NCI-H1105 treated with DMSO at 0.1 percent for 48 hours (cell line): Measurements from ENCODE around the gene C14orf132.

Experiments
- DNase-seq: peaks from one replicate; lab custom pipeline; 2025; lab: John Stamatoyannopoulos, UW

Gene C14orf132

GRCh38 chr14:96098999-96099335 lies 59.8 kb downstream of the C14orf132 start:
- DNase-seq = no peak

DNA sequence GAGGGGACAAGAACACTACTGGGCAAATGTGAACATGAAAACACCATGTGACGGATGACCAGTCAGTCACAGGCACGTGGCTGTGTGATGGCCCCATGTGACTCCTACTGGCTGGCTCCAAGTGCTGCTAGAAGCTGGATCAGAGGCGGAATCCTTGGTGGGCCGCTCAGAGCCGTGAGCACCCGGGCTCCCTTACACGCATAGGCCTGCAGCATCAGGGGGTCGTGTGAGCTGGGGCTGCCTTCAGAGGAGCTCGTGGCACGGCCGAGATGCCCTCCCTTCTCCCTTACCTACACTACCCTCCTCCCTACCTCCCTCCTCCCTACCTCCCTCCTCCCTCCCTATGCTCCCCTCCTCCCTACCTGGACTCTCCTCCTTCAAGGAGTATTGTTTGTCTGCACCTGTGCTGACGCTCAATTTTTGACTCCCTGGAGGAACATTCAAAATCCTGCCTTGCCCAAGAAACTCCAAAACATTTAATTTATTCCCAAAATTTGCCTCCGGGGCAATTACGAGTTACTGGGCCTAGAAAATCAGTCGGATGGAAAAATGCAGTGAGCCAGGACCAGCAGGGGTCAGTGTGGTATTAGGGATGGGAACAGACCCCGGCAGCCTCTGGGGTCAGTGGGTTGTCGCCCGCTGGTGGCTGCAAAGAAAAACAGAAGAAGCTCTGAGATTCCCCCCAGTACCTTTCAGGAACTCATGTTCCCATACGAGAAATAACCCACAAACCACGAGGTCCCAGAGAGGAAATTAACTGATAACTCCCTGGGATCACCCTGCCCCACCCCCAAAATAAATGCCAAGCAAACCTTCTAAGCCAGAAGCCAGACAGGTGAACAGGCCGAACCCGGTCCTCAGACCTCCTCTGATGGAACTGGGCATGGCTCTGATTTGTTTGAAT lies 61.3 kb downstream of the C14orf132 start:
- DNase-seq = peak; percentile 68

- no peak for DNase-seq
These were observed 63.1 kb downstream of the C14orf132 start for GRCh38 chr14:96102081-96102856.

DNA sequence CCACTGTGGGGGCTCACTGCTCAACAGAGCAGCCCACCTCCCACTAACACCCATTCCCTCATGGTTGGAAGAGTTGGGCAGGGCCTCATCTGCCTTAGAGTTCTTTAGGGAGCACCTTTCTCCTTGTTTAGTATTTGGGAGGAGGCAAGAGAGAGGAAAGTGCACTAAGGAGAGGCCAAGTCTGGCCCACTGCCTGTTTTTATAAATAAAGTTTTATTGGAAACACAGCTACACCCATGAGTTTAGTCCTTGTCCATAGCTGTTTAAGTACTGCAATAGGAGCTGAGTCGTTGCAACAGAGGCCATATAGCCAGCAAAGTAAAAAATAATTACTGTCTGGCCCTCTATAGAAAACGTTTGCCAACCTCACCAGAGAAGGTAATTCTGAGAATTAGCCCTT lies 63.9 kb downstream of the C14orf132 start:
- DNase-seq = no peak

DNA sequence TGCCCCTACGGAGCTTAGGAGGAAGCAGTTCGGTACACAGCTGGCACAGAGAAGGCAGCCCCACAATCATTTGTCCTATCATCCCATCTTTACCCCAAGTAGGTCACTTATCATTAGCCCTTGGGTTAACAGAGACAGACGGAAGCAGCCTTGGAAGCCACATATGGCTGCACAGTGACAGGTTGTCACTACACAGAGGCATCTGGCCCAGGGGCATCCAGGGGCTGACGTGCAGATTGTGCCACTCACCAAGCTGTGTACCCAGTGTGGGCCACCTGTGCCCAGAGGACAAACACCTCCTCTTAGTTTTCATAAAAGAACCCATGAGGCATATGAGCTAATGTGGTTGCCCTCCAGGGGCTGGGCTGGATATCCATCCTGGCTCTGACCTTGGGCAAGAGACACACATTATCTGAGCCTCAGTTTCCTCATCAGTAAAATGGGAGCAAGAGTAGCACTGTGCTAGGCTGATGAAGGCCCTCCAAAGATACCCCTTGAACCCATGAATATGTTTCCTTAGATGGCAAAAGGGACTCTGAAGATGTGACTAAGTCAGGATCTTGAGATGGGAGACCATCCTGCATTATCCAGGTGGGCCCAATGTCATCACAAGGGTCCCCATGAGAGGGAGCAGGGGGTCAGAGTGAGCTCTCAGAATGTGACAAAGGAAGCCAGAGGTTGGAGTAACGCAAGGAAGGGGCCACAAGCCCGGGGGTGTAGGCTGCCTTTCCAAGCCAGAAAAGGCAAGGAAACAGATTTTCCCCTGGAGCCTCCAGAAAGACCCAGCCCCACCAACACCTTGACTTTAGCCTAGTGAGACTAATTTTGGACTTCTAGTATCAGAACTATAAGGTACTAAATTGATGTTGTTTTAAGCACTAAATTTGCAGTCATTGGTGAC lies 64.6 kb downstream of the C14orf132 start:
- DNase-seq = no peak

GRCh38 chr14:96104469-96105057 lies 65.4 kb downstream of the C14orf132 start:
- DNase-seq = no peak

GRCh38 chr14:96105089-96105925 lies 66.1 kb downstream of the C14orf132 start:
- DNase-seq = no peak

DNA sequence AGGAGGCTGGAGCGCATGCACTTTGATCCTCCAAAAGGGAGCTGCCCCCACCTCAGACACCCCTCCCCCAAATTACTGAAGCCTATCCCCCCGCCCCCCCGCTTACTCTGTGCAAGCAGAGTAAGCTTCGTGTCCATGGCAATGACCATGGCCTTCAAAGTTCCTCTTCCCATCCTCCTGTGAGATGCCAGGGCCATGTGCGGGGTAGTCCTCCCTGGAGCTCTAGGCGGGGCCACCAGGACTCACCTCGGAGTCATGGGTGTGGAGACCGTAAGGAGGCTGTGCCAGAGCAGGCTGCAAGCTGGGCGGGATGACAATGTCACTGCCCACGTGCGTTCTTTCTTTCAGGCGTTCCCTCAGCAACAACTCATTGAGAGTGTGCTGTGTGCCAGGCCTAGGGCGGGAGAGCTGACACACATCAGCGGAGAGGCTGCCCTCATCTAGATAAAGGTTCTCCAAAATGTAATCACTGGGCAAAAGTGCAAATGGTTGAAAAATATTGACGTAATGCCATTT lies 66.8 kb downstream of the C14orf132 start:
- no peak for DNase-seq

DNA sequence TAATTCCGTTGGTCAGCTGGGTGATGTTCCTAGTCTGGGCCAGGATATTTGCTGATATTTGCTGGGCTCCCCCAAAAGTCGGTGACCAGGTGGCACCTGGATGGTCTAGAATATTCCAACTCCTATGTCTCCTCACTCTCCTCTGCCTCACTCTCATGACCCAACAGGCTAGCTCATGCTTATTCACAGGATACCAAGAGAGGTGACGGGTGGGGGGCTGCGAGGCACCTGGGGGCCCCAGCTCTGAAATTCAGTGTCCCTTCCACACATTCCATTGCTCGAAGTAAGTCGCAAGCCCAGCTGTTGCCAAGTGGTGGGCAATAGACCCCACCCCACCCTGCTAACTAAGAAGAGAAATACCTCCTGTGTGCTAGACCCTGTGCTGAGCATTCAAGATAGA lies 67.7 kb downstream of the C14orf132 start:
- DNase-seq = no peak

DNA sequence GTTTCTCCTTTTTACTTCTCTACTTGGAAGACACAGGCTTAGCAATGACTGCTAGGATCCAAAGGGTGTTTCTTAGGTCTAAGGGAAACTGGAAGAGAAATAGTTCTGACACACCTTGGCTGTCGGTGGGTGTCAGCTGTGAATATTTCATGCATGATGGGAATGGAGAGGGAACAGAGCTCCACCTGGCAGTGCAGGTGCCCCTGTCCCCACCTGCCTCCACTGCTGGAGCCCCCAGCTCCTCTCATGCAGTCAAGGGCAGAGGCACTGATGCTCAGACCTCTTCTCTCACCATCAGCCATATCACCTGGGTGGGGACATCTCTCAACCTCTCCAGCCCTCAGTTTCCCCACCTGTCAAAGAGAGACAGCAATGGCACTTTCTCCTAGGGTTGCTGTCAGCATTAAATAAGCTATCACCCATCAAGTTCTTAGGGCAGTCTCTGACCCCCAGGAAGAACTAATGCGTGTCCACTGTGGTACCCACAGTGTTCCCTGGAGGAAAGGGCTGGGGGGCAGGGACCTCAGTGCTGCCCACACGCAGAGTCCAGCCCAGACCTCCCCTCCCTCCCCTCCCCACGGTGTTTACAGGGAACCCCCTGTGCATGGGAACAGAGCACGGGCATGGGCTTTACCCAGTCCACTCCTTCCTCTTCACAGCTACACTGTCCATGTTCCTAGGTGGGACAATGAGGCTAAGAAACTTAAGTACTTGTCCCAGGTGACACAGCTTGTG lies 69.1 kb downstream of the C14orf132 start:
- no peak for DNase-seq

- DNase-seq = no peak
These were observed 69.7 kb downstream of the C14orf132 start for GRCh38 chr14:96108911-96109310.

GRCh38 chr14:96109596-96110355 lies 70.6 kb downstream of the C14orf132 start:
- no peak for DNase-seq

GRCh38 chr14:96112032-96112431 lies 72.9 kb downstream of the C14orf132 start:
- no peak for DNase-seq

DNA sequence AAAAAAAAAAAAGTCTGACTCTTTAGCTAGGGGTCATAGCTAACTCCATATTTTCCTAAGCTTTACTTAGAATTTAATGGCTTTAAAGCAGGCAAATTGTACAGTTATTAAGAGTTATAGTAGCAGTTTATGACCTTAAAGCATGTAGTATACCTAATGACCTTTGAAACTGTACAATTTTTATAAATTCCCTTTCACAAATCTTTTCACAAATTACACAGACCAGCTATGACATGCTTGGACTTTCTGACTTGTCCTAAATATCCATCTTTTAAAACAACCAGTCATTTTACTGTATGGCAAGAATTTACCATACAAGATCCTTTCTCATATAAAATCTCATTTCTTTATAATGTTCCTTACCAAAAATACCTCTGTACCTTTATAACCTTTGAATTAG lies 74.8 kb downstream of the C14orf132 start:
- DNase-seq = no peak

GRCh38 chr14:96117101-96117897 lies 78.1 kb downstream of the C14orf132 start:
- DNase-seq = peak; percentile 80

DNA sequence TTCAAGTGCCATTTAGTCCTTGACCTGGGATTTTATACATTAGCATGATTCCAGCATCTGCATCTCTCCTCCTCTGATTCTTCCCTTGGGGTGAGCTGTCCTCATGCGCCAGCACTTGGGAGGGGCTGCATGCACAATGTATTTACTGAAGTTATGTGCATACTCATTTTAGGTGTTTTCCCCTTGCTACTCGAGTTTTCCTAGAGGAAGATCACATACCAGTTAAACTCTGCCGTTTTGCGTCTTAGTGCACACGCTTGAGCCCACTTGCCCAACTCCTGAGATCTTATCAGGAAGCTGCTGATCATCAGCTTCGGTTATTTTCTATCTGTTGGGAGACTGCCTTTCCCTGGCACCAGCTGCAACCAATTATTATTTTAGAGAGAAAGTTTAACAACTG lies 78.8 kb downstream of the C14orf132 start:
- DNase-seq = no peak

GRCh38 chr14:96118391-96118790 lies 79.2 kb downstream of the C14orf132 start:
- no peak for DNase-seq

DNA sequence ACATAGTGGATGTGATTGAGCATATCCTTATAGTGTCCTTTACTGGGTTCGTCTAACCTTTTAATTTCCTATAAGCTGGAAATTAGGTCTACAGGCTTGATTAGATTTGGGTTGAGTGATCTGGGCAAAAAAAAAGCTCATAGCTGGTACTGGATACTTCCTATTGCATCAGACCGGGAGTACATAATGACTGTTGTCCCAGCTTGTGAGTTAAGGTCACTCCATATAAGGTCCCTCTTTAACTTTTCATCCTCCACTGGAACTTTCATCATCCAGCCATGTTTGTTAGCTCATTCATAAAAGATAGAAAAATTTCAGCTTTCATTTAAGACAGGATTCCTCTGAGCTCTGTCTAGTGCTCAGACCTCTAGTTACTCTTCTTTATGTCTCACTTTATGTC lies 80.8 kb downstream of the C14orf132 start:
- DNase-seq = no peak
